Natural killer cell (primary cell): ENCODE data around the gene SLC35F1. TPM values are rescaled to one million over a fixed set of nuclear protein-coding genes. Genes with fewer than 3 reads are reported as not detected.

Experiments
- ATAC-seq, 3 donors: fragments of 150-1000 bp in 2 of 3; fragments of 200-7000 bp in 1 of 3; cut with Tn5 transposase; 1 replicate in 1 of 3; 2 replicates in 2 of 3; pipeline ENCODE4 v1.10.0; 2021; ENCODE audit warnings: mild to moderate bottlenecking in 2 of 3, moderate library complexity in 2 of 3
- DNase-seq, 2 donors: peaks; one replicate each; pipeline versions ENCODE4 v3.0.0 to v3.0.0-alpha.2; 2013 to 2021; ENCODE audit warnings: mixed read lengths in 1 of 2
- H3K27ac ChIP-seq: one replicate; pipeline ENCODE4 v1.5.1; 2013; ENCODE audit warnings: mild to moderate bottlenecking, low read length
- H3K27me3 ChIP-seq: one replicate; pipeline ENCODE4 v1.6.1; 2013; ENCODE audit warnings: low read length; ENCODE audit not compliant: control insufficient read depth, insufficient read depth
- H3K36me3 ChIP-seq: one replicate; pipeline ENCODE4 v1.6.1; 2013; ENCODE audit warnings: low read length; ENCODE audit not compliant: control insufficient read depth, insufficient read depth
- H3K4me1 ChIP-seq: one replicate; pipeline ENCODE4 v1.6.1; 2013; ENCODE audit warnings: low read length; ENCODE audit not compliant: control insufficient read depth, insufficient read depth
- H3K4me3 ChIP-seq: one replicate; pipeline ENCODE4 v1.5.1; 2013; ENCODE audit warnings: low read length
- H3K9me3 ChIP-seq: one replicate; pipeline ENCODE4 v1.6.1; 2013; ENCODE audit warnings: low read length; ENCODE audit not compliant: control insufficient read depth, insufficient read depth
- H3K27ac Mint-ChIP-seq, 2 donors: one replicate each; pipeline ENCODE4 v1.8.0; 2022; ENCODE audit warnings: mild to moderate bottlenecking in 2 of 2, mixed read lengths in 2 of 2, moderate library complexity in 1 of 2
- H3K27me3 Mint-ChIP-seq, 2 donors: one replicate each; pipeline ENCODE4 v1.8.0; 2022; ENCODE audit warnings: low read depth in 2 of 2, mixed read lengths in 2 of 2
- H3K36me3 Mint-ChIP-seq: one replicate; pipeline ENCODE4 v1.8.0; 2022; ENCODE audit warnings: mixed read lengths
- H3K4me1 Mint-ChIP-seq, 2 donors: one replicate each; pipeline ENCODE4 v1.8.0; 2022; ENCODE audit warnings: mixed read lengths in 2 of 2
- H3K4me3 Mint-ChIP-seq: one replicate; pipeline ENCODE4 v1.8.0; 2022; ENCODE audit warnings: mild to moderate bottlenecking, moderate library complexity, mixed read lengths
- H3K9me3 Mint-ChIP-seq, 2 donors: one replicate each; pipeline ENCODE4 v1.8.0; 2022; ENCODE audit warnings: mixed read lengths in 2 of 2
- CTCF ChIP-seq: fragments of 200-600 bp; IDR thresholded peaks from one replicate; pipeline ENCODE4 v1.8.0; 2022; ENCODE audit warnings: antibody characterized with exemption
- WGBS: methylation state at CpG from one replicate; pipeline ENCODE4 v1.1.7; 2013; ENCODE audit warnings: missing lambda C conversion rate; ENCODE audit not compliant: insufficient coverage; 5-methylcytosine and 5-hydroxymethylcytosine counted together
- intact Hi-C: fragments of 100-400 bp; cut with micrococcal nuclease; formaldehyde crosslinking; loops from one replicate; pipeline ENCODE4 v1.14.2; 2022
- total RNA-seq, 4 donors: library from RNA; stranded (reverse); fragments of 120-200 nt in 1 of 4; gene quantifications; one replicate each; pipeline versions ENCODE4 v1.2.3 to v1.2.4, GENCODE V29; 2013 to 2022

Gene SLC35F1
- total RNA-seq, 3 donors from 2014 or later (not counting 1 experiment from before 2014, with no cell fraction given), result not detected

DNA sequence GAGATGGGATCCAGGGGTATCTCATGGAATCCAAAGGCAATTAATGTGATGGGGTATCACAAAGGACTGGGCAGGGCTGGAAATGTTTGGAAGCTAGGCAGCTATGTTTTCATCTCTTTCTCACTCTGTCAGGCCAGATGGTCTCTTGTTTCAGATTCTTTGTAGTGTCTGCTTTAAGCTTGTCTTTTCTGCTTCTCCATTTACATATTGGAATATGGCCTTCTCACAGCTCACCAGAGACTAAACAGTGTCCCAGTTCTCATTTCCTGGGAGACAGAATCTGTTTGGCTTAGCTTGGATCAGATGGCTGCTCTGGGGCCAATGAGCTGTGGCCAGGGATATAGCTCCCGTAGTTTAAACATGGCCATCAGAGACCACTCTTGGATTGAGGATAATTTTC lies 78.9 kb downstream of the SLC35F1 start:
- H3K4me3 Mint-ChIP-seq, result no peak overlapping the region
- H3K27ac Mint-ChIP-seq, result no peak overlapping the region
- no peaks in the 10 kb centered on the region for H3K36me3 ChIP-seq
- DNase-seq, result no peak
- no peaks in the 10 kb centered on the region for H3K9me3 Mint-ChIP-seq
- H3K4me1 Mint-ChIP-seq, result no peaks in the 10 kb centered on the region
- intact Hi-C loops, result no loop called here
- 71% methylated on average over 1 of the region's 1 CpG for WGBS
- H3K4me3 ChIP-seq, result no peak overlapping the region
- no peak for ATAC-seq
- no peaks in the 10 kb centered on the region for H3K27me3 ChIP-seq
- no peaks in the 10 kb centered on the region for H3K9me3 ChIP-seq
- H3K36me3 Mint-ChIP-seq, result no peaks in the 10 kb centered on the region
- no peak overlapping the region for H3K27ac ChIP-seq
- peaks cover 4% of the 10 kb centered on the region in 2 donors for H3K27me3 Mint-ChIP-seq
- TF ChIP-seq CTCF, result no peak
- no peaks in the 10 kb centered on the region for H3K4me1 ChIP-seq

DNA sequence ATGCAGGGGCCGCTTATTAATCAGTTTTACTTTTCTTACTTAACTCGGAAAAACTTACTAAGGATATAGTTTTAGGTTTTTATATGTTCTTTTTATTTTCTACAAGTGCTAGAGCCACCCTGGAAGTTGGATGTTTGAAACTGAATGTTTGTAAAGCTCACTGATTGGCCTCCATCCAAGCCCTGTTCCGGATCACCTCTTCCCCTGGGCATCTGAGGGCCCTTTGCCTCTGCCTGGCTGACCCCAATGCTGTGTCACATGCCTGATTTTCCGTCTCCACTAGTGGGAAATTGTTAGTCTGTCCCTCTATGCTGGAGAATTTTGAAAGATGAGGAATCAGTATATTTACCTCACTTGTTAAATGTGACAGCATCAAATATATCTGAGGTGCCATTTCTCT lies 79.3 kb downstream of the SLC35F1 start:
- H3K27ac ChIP-seq, result no peak overlapping the region
- TF ChIP-seq CTCF, result no peak
- H3K9me3 ChIP-seq, result no peaks in the 10 kb centered on the region
- H3K9me3 Mint-ChIP-seq, result no peaks in the 10 kb centered on the region
- H3K36me3 Mint-ChIP-seq, result no peaks in the 10 kb centered on the region
- no peaks in the 10 kb centered on the region for H3K27me3 ChIP-seq
- no peak overlapping the region for H3K4me3 ChIP-seq
- no peaks in the 10 kb centered on the region for H3K4me1 Mint-ChIP-seq
- WGBS, result 68% methylated on average over 2 of the region's 4 CpGs
- ATAC-seq (no peak), DNase-seq (no peak)
- no peaks in the 10 kb centered on the region for H3K4me1 ChIP-seq
- H3K27me3 Mint-ChIP-seq, result no peaks in the 10 kb centered on the region
- H3K36me3 ChIP-seq, result no peaks in the 10 kb centered on the region
- no peak overlapping the region for H3K27ac Mint-ChIP-seq
- no peak overlapping the region for H3K4me3 Mint-ChIP-seq
- intact Hi-C loops, result no loop called here

GRCh38 chr6:117989086-117989485 lies 82.0 kb downstream of the SLC35F1 start:
- H3K9me3 Mint-ChIP-seq, result no peaks in the 10 kb centered on the region
- no peaks in the 10 kb centered on the region for H3K27me3 Mint-ChIP-seq
- H3K9me3 ChIP-seq, result no peaks in the 10 kb centered on the region
- no peaks in the 10 kb centered on the region for H3K36me3 ChIP-seq
- H3K27ac Mint-ChIP-seq, result no peak overlapping the region
- H3K36me3 Mint-ChIP-seq, result no peaks in the 10 kb centered on the region
- no peak overlapping the region for H3K4me3 ChIP-seq
- H3K27ac ChIP-seq, result no peak overlapping the region
- 71% methylated on average over 3 of the region's 3 CpGs for WGBS
- no peak for DNase-seq
- intact Hi-C loops, result no loop called here
- no peak for ATAC-seq
- H3K4me1 Mint-ChIP-seq, result no peaks in the 10 kb centered on the region
- TF ChIP-seq CTCF, result no peak
- no peak overlapping the region for H3K4me3 Mint-ChIP-seq
- no peaks in the 10 kb centered on the region for H3K4me1 ChIP-seq
- no peaks in the 10 kb centered on the region for H3K27me3 ChIP-seq

DNA sequence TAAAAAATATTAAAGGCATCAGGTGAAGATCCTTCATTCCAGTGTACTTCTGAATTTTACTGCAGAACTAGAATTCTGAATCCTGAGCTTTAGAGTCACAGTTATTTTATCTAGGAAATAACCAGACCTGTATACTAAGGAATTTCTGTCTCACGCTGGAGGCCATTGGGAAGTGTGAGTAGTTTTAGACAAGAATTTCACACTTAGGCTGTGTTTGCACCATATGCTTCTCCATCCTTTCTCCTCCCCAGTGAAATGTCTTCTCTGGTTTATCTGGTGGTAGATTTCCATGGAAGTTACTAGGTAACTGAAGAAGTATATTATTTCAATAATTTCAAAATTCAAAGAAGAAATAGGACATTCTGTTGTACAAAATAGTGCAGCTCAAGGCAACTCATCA lies 83.1 kb downstream of the SLC35F1 start:
- no peaks in the 10 kb centered on the region for H3K27me3 ChIP-seq
- H3K36me3 ChIP-seq, result no peaks in the 10 kb centered on the region
- H3K4me3 Mint-ChIP-seq, result no peak overlapping the region
- WGBS, result 40% methylated on average over 1 of the region's 1 CpG
- H3K36me3 Mint-ChIP-seq, result no peaks in the 10 kb centered on the region
- no peak for ATAC-seq
- no peak for DNase-seq
- no peaks in the 10 kb centered on the region for H3K4me1 ChIP-seq
- no peak overlapping the region for H3K27ac Mint-ChIP-seq
- H3K27ac ChIP-seq, result no peak overlapping the region
- TF ChIP-seq CTCF, result no peak
- no peaks in the 10 kb centered on the region for H3K9me3 Mint-ChIP-seq
- H3K27me3 Mint-ChIP-seq, result no peaks in the 10 kb centered on the region
- no peak overlapping the region for H3K4me3 ChIP-seq
- H3K4me1 Mint-ChIP-seq, result no peaks in the 10 kb centered on the region
- intact Hi-C loops, result no loop called here
- no peaks in the 10 kb centered on the region for H3K9me3 ChIP-seq
